Measurements from ENCODE around the gene GRIP2.

GRIP2 gene

GRCh38 chr3:14539742-14540491 lies at the start of gene GRIP2:
GRIP2 (minus strand) TSS chr3:14540342; CDS start chr3:14540308, 34 bp downstream.
- DNase-seq, result no peak

GRCh38 chr3:14588425-14589112 lies 48.4 kb upstream of the GRIP2 start:
- no peak for DNase-seq

GRCh38 chr3:14587740-14588360 lies 47.7 kb upstream of the GRIP2 start:
- no peak for DNase-seq

GRCh38 chr3:14586611-14587010 lies 46.5 kb upstream of the GRIP2 start:
- DNase-seq, result no peak

GRCh38 chr3:14583548-14584091 lies 43.5 kb upstream of the GRIP2 start:
- no peak for DNase-seq

- no peak for DNase-seq
These were observed 41.9 kb upstream of the GRIP2 start for GRCh38 chr3:14582045-14582410.

GRCh38 chr3:14581334-14582044 lies 41.3 kb upstream of the GRIP2 start:
- DNase-seq, result no peak

GRCh38 chr3:14577897-14578296 lies 37.8 kb upstream of the GRIP2 start:
- no peak for DNase-seq

- no peak for DNase-seq
These were observed 36.0 kb upstream of the GRIP2 start for GRCh38 chr3:14576163-14576562.

GRCh38 chr3:14574183-14574582 lies 34.0 kb upstream of the GRIP2 start:
- DNase-seq, result no peak

- no peak for DNase-seq
These were observed 33.6 kb upstream of the GRIP2 start for GRCh38 chr3:14573706-14574105.

- no peak for DNase-seq
These were observed 30.7 kb upstream of the GRIP2 start for GRCh38 chr3:14570864-14571263.

- no peak for DNase-seq
These were observed 29.9 kb upstream of the GRIP2 start for GRCh38 chr3:14570089-14570488.

- DNase-seq, result no peak
These were observed 29.4 kb upstream of the GRIP2 start for GRCh38 chr3:14569474-14570000.

- no peak for DNase-seq
These were observed 28.1 kb upstream of the GRIP2 start for GRCh38 chr3:14568269-14568668.

- DNase-seq, result no peak
These were observed 26.7 kb upstream of the GRIP2 start for GRCh38 chr3:14566812-14567211.

- no peak for DNase-seq
These were observed 25.9 kb upstream of the GRIP2 start for GRCh38 chr3:14565868-14566588.

- no peak for DNase-seq
These were observed 24.6 kb upstream of the GRIP2 start for GRCh38 chr3:14564741-14565140.

GRCh38 chr3:14563946-14564539 lies 23.9 kb upstream of the GRIP2 start:
- no peak for DNase-seq

GRCh38 chr3:14562121-14562890 lies 22.2 kb upstream of the GRIP2 start:
- no peak for DNase-seq
